ENCODE results near the gene SLC46A2. TPM values are rescaled to one million over a fixed set of nuclear protein-coding genes. Genes with fewer than 3 reads are reported as not detected.

SLC46A2 gene
- total RNA-seq, 2 donors from 2014 or later: not detected

GRCh38 chr9:112884101-112884500, 6.6 kb downstream of the SLC46A2 start:
- Histone ChIP-seq H3K27ac (ENCODE audit: low read depth, low read length) (no peak overlapping the region), H3K36me3 (ENCODE audit: control insufficient read depth, insufficient read depth, low read length) (peaks cover 3% of the 10 kb centered on the region), H3K9ac (ENCODE audit: extremely low read depth, low read length, poor library complexity, severe bottlenecking) (no peak overlapping the region), H3K4me3 (ENCODE audit: low read length) (no peak overlapping the region), H3K9me3 (ENCODE audit: control insufficient read depth, low read length) (no peaks in the 10 kb centered on the region), H3K4me1 (ENCODE audit: control insufficient read depth, insufficient read depth, low read length) (no peaks in the 10 kb centered on the region), H3K27me3 (ENCODE audit: control insufficient read depth, insufficient read depth, low read length, poor library complexity, severe bottlenecking) (peaks cover 4% of the 10 kb centered on the region)
- DNase-seq: no peak
- H3K27ac Mint-ChIP-seq: no peak overlapping the region
- no peak for TF ChIP-seq CTCF (conservative IDR thresholded peaks at IDR 0.05)
- no peaks in the 10 kb centered on the region for H3K9me3 Mint-ChIP-seq
- peaks cover 3% of the 10 kb centered on the region for H3K4me1 Mint-ChIP-seq
- WGBS, 2 experiments (ENCODE audit: insufficient coverage in 1 of 2, insufficient read length in 1 of 2): 70 to 89% methylated on average over 5 to 6 of the region's 6 CpGs
- no peak overlapping the region for H3K4me3 Mint-ChIP-seq
- H3K27me3 Mint-ChIP-seq (ENCODE audit: insufficient read depth): peaks cover 11% of the 10 kb centered on the region
- peaks cover 7% of the 10 kb centered on the region for H3K36me3 Mint-ChIP-seq (ENCODE audit: low read depth)

- peaks cover 12% of the 10 kb centered on the region for H3K4me1 Mint-ChIP-seq
- no peaks in the 10 kb centered on the region for H3K4me1 ChIP-seq (ENCODE audit: control insufficient read depth, insufficient read depth, low read length)
- TF ChIP-seq CTCF (conservative IDR thresholded peaks at IDR 0.05): no peak
- H3K9me3 ChIP-seq (ENCODE audit: control insufficient read depth, low read length): no peaks in the 10 kb centered on the region
- WGBS, 2 experiments (ENCODE audit: insufficient coverage in 1 of 2, insufficient read length in 1 of 2): 93 to 100% methylated on average over 6 to 7 of the region's 7 CpGs
- H3K4me3 ChIP-seq (ENCODE audit: low read length): no peak overlapping the region
- no peak overlapping the region for H3K4me3 Mint-ChIP-seq
- no peak overlapping the region for H3K27ac Mint-ChIP-seq
- H3K27me3 ChIP-seq (ENCODE audit: control insufficient read depth, insufficient read depth, low read length, poor library complexity, severe bottlenecking): no peaks in the 10 kb centered on the region
- no peaks in the 10 kb centered on the region for H3K27me3 Mint-ChIP-seq (ENCODE audit: insufficient read depth)
- H3K36me3 Mint-ChIP-seq (ENCODE audit: low read depth): peaks cover 9% of the 10 kb centered on the region
- DNase-seq: no peak
- no peak overlapping the region for H3K9ac ChIP-seq (ENCODE audit: extremely low read depth, low read length, poor library complexity, severe bottlenecking)
- no peaks in the 10 kb centered on the region for H3K9me3 Mint-ChIP-seq
- H3K27ac ChIP-seq (ENCODE audit: low read depth, low read length): no peak overlapping the region
- peaks cover 3% of the 10 kb centered on the region for H3K36me3 ChIP-seq (ENCODE audit: control insufficient read depth, insufficient read depth, low read length)
These were observed 9.3 kb downstream of the SLC46A2 start for GRCh38 chr9:112881331-112881730.

GRCh38 chr9:112880650-112881049, 10.0 kb downstream of the SLC46A2 start:
- 94 to 100% methylated on average over 1 of the region's 1 CpG for WGBS, 2 experiments (ENCODE audit: insufficient coverage in 1 of 2, insufficient read length in 1 of 2)
- no peaks in the 10 kb centered on the region for H3K9me3 Mint-ChIP-seq
- no peak overlapping the region for H3K4me3 Mint-ChIP-seq

More at GRCh38 chr9:112880650-112881049, 10.0 kb downstream of the SLC46A2 start:
- Histone ChIP-seq H3K9me3 (ENCODE audit: control insufficient read depth, low read length) (no peaks in the 10 kb centered on the region), H3K27ac (ENCODE audit: low read depth, low read length) (no peak overlapping the region), H3K27me3 (ENCODE audit: control insufficient read depth, insufficient read depth, low read length, poor library complexity, severe bottlenecking) (no peaks in the 10 kb centered on the region), H3K36me3 (ENCODE audit: control insufficient read depth, insufficient read depth, low read length) (peaks cover 3% of the 10 kb centered on the region), H3K4me1 (ENCODE audit: control insufficient read depth, insufficient read depth, low read length) (no peaks in the 10 kb centered on the region), H3K4me3 (ENCODE audit: low read length) (no peak overlapping the region), H3K9ac (ENCODE audit: extremely low read depth, low read length, poor library complexity, severe bottlenecking) (no peak overlapping the region)
- Mint-ChIP-seq H3K27ac (no peak overlapping the region), H3K4me1 (peaks cover 16% of the 10 kb centered on the region), H3K27me3 (ENCODE audit: insufficient read depth) (no peaks in the 10 kb centered on the region), H3K36me3 (ENCODE audit: low read depth) (peaks cover 13% of the 10 kb centered on the region)
- no peak for TF ChIP-seq CTCF (conservative IDR thresholded peaks at IDR 0.05)
- no peak for DNase-seq
